HepG2 (cell line): ENCODE results near the gene UTS2R. TPM values are rescaled to one million over a fixed set of nuclear protein-coding genes. Genes with fewer than 3 reads are reported as not detected.

ENCODE experiments used
- ATAC-seq: fragments of 200-7000 bp; cut with Tn5 transposase; 3 replicates; pipeline ENCODE4 v1.9.1; 2020; ENCODE audit warnings: mild to moderate bottlenecking, moderate library complexity
- BruUV-seq: library from RNA; stranded (reverse); fragments of 400-500 nt; replicated peaks from 2 replicates; lab custom pipeline; 2021; lab: Mats Ljungman, UMichigan
- CTCF ChIA-PET: fragments of 300-600 bp; formaldehyde crosslinking; extraction: SDS; loops from one replicate; lab custom pipeline; 2021; ENCODE audit warnings: low total read pairs, inconsistent platforms, low intra/inter-chr PET ratio; lab: Yijun Ruan, JAX
- POLR2A ChIA-PET: fragments of 350-600 bp; sonication (Branson Sonifier 250); formaldehyde crosslinking; loops from one replicate; lab custom pipeline; 2020; ENCODE audit warnings: antibody characterized with exemption, inconsistent platforms; lab: Yijun Ruan, JAX
- DNase-seq: peaks from one replicate; pipeline ENCODE4 v3.0.0-alpha.2; 2015; ENCODE audit warnings: low spot score
- FAIRE-seq: peaks from 3 replicates; lab custom pipeline; 2011; peaks lifted over from hg19 to GRCh38; lab: Jason Lieb, UNC
- H2AFZ ChIP-seq: one replicate; pipeline ENCODE4 v1.6.1; 2011; ENCODE audit warnings: low read length, inconsistent platforms
- H3K27ac ChIP-seq: fragments of 300-600 bp; 3 replicates; pipeline ENCODE4 v1.8.0; 2011; ENCODE audit warnings: mixed run types, mild to moderate bottlenecking, mixed read lengths, low read length, inconsistent platforms; ENCODE audit not compliant: insufficient read depth; ENCODE audit errors: extremely low read length
- H3K27me3 ChIP-seq, 2 experiments: fragments of 200-600 bp in 1 of 2; 2 replicates in 1 of 2; 3 replicates in 1 of 2; pipeline versions ENCODE4 v1.6.0 to v1.8.0; 2011; ENCODE audit warnings: low read length in 2 of 2, mild to moderate bottlenecking in 2 of 2, moderate library complexity in 2 of 2, inconsistent platforms in 1 of 2; ENCODE audit not compliant: insufficient read depth in 2 of 2, control insufficient read depth in 1 of 2
- H3K36me3 ChIP-seq, 2 experiments: fragments of 200-600 bp in 1 of 2; replicated peaks in 1 of 2; 2 replicates in 1 of 2; 3 replicates in 1 of 2; pipeline versions ENCODE4 v1.5.1 to v1.8.0; 2011; ENCODE audit warnings: low read length in 2 of 2, inconsistent platforms in 1 of 2; ENCODE audit not compliant: insufficient read depth in 2 of 2, control insufficient read depth in 1 of 2
- H3K4me1 ChIP-seq: 2 replicates; pipeline ENCODE4 v1.5.1; 2012; ENCODE audit warnings: low read length, inconsistent platforms; ENCODE audit not compliant: insufficient read depth
- H3K4me2 ChIP-seq: 2 replicates; pipeline ENCODE4 v1.6.0; 2011; ENCODE audit warnings: low read depth, low read length, inconsistent platforms
- H3K4me3 ChIP-seq, 3 experiments: fragments of 200-600 bp in 1 of 3; sonication (generic), shearing (Covaris generic) in 1 of 3; replicated peaks in 1 of 3; 2 replicates each; pipeline ENCODE4 v1.5.1; 2011 to 2016; ENCODE audit warnings: low read length in 3 of 3, inconsistent platforms in 2 of 3, low read depth in 2 of 3, mild to moderate bottlenecking in 2 of 3, control low read depth in 1 of 3, mixed read lengths in 1 of 3; ENCODE audit not compliant: insufficient read depth in 1 of 3
- H3K79me2 ChIP-seq: one replicate; pipeline ENCODE4 v1.6.1; 2011; ENCODE audit warnings: low read length, inconsistent platforms; ENCODE audit not compliant: insufficient read depth
- H3K9ac ChIP-seq: 2 replicates; pipeline ENCODE4 v1.6.0; 2011; ENCODE audit warnings: mild to moderate bottlenecking, low read depth, low read length, inconsistent platforms; ENCODE audit not compliant: insufficient read depth
- H3K9me3 ChIP-seq: 2 replicates; pipeline ENCODE4 v1.5.1; 2012; ENCODE audit warnings: mild to moderate bottlenecking, low read length
- H4K20me1 ChIP-seq: 2 replicates; pipeline ENCODE4 v1.6.0; 2011; ENCODE audit warnings: inconsistent platforms, mild to moderate bottlenecking, low read length, moderate library complexity; ENCODE audit not compliant: insufficient read depth
- ASH2L ChIP-seq: fragments of 300-600, 200-600 bp; sonication (generic); IDR thresholded peaks from 2 replicates; pipeline ENCODE4 v1.7.0; 2017; ENCODE audit warnings: low read depth, mild to moderate bottlenecking, moderate library complexity, mixed read lengths, low read length; ENCODE audit not compliant: insufficient read length
- ATM ChIP-seq: fragments of 450-650 bp; IDR thresholded peaks from 2 replicates; pipeline ENCODE4 v1.7.1; 2017; ENCODE audit warnings: mild to moderate bottlenecking, borderline replicate concordance
- EP300 ChIP-seq, 3 experiments: sonication (generic) in 1 of 3; formaldehyde crosslinking in 1 of 3; IDR thresholded peaks; 2 replicates each; pipeline versions ENCODE4 v1.5.1 to v1.6.1; 2011 to 2020; ENCODE audit warnings: low read depth in 2 of 3, low read length in 2 of 3, borderline replicate concordance in 1 of 3, improper control_type of control experiment in 1 of 3, mild to moderate bottlenecking in 1 of 3, missing genetic modification reagents in 1 of 3, moderate library complexity in 1 of 3
- GFI1 ChIP-seq: sonication (generic); formaldehyde crosslinking; IDR thresholded peaks from 2 replicates; pipeline ENCODE4 v1.5.0; 2020; ENCODE audit warnings: missing genetic modification reagents, mild to moderate bottlenecking, borderline replicate concordance
- KDM6A ChIP-seq: IDR thresholded peaks from 2 replicates; pipeline ENCODE4 v1.6.1; 2016; ENCODE audit warnings: low read depth
- MED13 ChIP-seq: sonication (generic); formaldehyde crosslinking; IDR thresholded peaks from 2 replicates; pipeline ENCODE4 v1.5.0; 2020; ENCODE audit warnings: missing genetic modification reagents
- POLR2G ChIP-seq: fragments of 200-400 bp; formaldehyde crosslinking; IDR thresholded peaks from 2 replicates; pipeline ENCODE4 v1.6.1; 2018; ENCODE audit warnings: mild to moderate bottlenecking, low read depth, low read length, moderate library complexity
- U2AF1 ChIP-seq: fragments of 200-400 bp; formaldehyde crosslinking; optimal IDR thresholded peaks from 2 replicates; pipeline ENCODE3; 2017; ENCODE audit warnings: mild to moderate bottlenecking, low read depth, low read length
- ZBTB1 ChIP-seq: sonication (generic); formaldehyde crosslinking; IDR thresholded peaks from 2 replicates; pipeline ENCODE4 v1.4.0; 2020; ENCODE audit warnings: missing genetic modification reagents, borderline replicate concordance
- ZNF143 ChIP-seq: sonication (generic); formaldehyde crosslinking; IDR thresholded peaks from 2 replicates; pipeline ENCODE4 v1.4.0; 2020; ENCODE audit warnings: missing genetic modification reagents
- WGBS: methylation state at CpG from one replicate; pipeline ENCODE4 v1.1.6; 2017; ENCODE audit warnings: low lambda C conversion rate; 5-methylcytosine and 5-hydroxymethylcytosine counted together
- in situ Hi-C: cut with HindIII; loops from 2 replicates; pipeline ENCODE4 v1.10.0; 2017; ENCODE audit warnings: low pct_unique_long_range_greater_than_20kb; ENCODE audit not compliant: extremely low pct_ligation_motif_present
- intact Hi-C: fragments of 100-400 bp; cut with micrococcal nuclease; formaldehyde crosslinking; loops from one replicate; pipeline ENCODE4 v1.10.0; 2022; ENCODE audit not compliant: unreplicated experiment
- polyA plus RNA-seq, 8 experiments: library from polyadenylated mRNA; depleted of rRNA in 3 of 8; stranded (reverse) in 7 of 8; unstranded in 1 of 8; fragments of >200 nt; fragmentation: Illumina TruSeq in 4 of 8; extraction: Trizol in 4 of 8; gene quantifications; 2 replicates each; pipeline versions ENCODE4 v1.2.1 to v1.2.3, GENCODE V29; 2011 to 2016; ENCODE audit warnings: low read depth in 4 of 8, missing spikeins in 1 of 8, mixed read lengths in 1 of 8; ENCODE audit not compliant: insufficient read depth in 1 of 8
- total RNA-seq, 5 experiments: library from RNA; depleted of rRNA; stranded (reverse); fragments of >200 nt; fragmentation: Illumina TruSeq; extraction: Trizol; gene quantifications; 2 replicates each; pipeline ENCODE4 v1.2.3, GENCODE V29; 2016; ENCODE audit warnings: low read depth in 1 of 5
- TF ChIP-seq, protein P1 (sequence below): sonication (generic); formaldehyde crosslinking; IDR thresholded peaks from 2 replicates; pipeline ENCODE4 v1.8.1; 2023; ENCODE audit warnings: mild to moderate bottlenecking, inconsistent platforms, moderate library complexity, missing genetic modification reagents, borderline replicate concordance
- TF ChIP-seq, protein P2 (sequence below): IDR thresholded peaks from 2 replicates; pipeline ENCODE4 v1.6.1; 2012; ENCODE audit warnings: low read length, improper control_type of control experiment
- TF ChIP-seq, protein P3 (sequence below): IDR thresholded peaks from 2 replicates; pipeline ENCODE4 v1.6.1; 2016; ENCODE audit warnings: mild to moderate bottlenecking
- TF ChIP-seq, protein P4 (sequence below): sonication (generic); formaldehyde crosslinking; IDR thresholded peaks from 2 replicates; pipeline ENCODE4 v1.4.0; 2020; ENCODE audit warnings: missing genetic modification reagents

Gene UTS2R
- total and polyA plus RNA-seq, 2 of the 13 experiments (the other 11 are each of a cell fraction or from before 2014, with no cell fraction given), result 0.13 to 0.15 TPM

DNA sequence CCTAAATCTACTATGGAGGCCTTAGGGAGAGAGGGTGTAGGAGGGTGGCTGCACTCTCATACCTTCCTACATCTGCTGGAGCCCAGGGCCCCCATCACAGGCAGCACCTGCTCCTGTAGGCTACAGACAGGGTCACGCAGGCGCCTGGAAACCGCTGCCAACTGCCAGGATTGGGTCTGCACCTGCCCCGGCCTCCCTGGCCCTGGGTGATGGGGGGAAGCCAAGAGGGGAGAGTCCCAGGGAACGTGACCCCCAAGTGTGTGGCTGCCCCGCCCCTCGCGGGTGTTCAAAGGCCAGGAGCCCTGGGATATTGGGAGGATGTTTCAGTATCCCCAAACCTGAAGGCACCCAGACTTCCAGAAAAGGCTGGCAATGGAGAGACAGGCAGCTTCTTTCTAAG, 18.1 kb upstream of the UTS2R start (continued):
- TF ChIP-seq, protein P1, sequence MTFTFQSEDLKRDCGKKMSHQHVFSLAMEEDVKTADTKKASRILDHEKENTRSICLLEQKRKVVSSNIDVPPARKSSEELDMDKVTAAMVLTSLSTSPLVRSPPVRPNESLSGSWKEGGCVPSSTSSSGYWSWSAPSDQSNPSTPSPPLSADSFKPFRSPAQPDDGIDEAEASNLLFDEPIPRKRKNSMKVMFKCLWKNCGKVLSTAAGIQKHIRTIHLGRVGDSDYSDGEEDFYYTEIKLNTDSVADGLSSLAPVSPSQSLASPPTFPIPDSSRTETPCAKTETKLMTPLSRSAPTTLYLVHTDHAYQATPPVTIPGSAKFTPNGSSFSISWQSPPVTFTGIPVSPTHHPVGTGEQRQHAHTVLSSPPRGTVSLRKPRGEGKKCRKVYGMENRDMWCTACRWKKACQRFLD (CRISPR knock-in tag), result no peak
- TF ChIP-seq U2AF1, result no peak
- no peak for TF ChIP-seq EP300 (IDR thresholded peaks at IDR 0.05; ENCODE audit: low read depth in 2 of 2, low read length in 2 of 2)
- no peak for TF ChIP-seq EP300 (CRISPR knock-in tag; IDR thresholded peaks at IDR 0.05; ENCODE audit: borderline replicate concordance)
- TF ChIP-seq POLR2G, result no peak
- no peak for TF ChIP-seq MED13 (CRISPR knock-in tag)

DNA sequence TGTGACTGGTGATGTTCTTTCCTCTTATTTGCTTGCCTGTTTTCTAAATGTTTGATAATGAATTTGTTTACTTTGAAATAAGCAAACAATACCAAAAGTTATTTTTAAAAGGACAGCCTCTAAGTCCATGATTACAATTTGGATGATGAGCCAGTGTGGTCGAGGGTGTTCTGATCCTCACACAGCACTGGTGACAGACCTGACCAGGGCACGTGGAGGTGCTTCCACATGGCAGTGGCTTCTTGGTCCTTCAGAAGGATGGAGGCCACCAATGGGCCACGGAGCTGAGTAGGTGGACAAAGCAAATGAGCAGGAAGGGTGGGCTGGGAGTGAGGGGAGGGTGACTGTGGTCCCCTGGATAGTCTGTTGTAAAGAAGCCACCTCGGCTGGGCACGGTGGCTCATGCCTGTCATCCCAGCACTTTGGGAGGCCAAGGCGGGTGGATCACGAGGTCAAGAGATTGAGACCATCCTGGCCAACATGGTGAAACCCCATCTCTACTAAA, 16.7 kb upstream of the UTS2R start:
- DNase-seq, result no peak
- TF ChIP-seq GFI1 (no peak), ASH2L (no peak), ZBTB1 (CRISPR knock-in tag) (no peak), ZNF143 (no peak), KDM6A (CRISPR knock-in tag) (no peak), ATM (no peak)
- TF ChIP-seq, protein P2, sequence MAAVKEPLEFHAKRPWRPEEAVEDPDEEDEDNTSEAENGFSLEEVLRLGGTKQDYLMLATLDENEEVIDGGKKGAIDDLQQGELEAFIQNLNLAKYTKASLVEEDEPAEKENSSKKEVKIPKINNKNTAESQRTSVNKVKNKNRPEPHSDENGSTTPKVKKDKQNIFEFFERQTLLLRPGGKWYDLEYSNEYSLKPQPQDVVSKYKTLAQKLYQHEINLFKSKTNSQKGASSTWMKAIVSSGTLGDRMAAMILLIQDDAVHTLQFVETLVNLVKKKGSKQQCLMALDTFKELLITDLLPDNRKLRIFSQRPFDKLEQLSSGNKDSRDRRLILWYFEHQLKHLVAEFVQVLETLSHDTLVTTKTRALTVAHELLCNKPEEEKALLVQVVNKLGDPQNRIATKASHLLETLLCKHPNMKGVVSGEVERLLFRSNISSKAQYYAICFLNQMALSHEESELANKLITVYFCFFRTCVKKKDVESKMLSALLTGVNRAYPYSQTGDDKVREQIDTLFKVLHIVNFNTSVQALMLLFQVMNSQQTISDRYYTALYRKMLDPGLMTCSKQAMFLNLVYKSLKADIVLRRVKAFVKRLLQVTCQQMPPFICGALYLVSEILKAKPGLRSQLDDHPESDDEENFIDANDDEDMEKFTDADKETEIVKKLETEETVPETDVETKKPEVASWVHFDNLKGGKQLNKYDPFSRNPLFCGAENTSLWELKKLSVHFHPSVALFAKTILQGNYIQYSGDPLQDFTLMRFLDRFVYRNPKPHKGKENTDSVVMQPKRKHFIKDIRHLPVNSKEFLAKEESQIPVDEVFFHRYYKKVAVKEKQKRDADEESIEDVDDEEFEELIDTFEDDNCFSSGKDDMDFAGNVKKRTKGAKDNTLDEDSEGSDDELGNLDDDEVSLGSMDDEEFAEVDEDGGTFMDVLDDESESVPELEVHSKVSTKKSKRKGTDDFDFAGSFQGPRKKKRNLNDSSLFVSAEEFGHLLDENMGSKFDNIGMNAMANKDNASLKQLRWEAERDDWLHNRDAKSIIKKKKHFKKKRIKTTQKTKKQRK, result no peak
- TF ChIP-seq, protein P3, sequence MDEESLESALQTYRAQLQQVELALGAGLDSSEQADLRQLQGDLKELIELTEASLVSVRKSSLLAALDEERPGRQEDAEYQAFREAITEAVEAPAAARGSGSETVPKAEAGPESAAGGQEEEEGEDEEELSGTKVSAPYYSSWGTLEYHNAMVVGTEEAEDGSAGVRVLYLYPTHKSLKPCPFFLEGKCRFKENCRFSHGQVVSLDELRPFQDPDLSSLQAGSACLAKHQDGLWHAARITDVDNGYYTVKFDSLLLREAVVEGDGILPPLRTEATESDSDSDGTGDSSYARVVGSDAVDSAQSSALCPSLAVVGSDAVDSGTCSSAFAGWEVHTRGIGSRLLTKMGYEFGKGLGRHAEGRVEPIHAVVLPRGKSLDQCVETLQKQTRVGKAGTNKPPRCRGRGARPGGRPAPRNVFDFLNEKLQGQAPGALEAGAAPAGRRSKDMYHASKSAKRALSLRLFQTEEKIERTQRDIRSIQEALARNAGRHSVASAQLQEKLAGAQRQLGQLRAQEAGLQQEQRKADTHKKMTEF, result 0 out of 2 replicates have a peak, but pooled peaks have one; percentile 1
- TF ChIP-seq, protein P4, sequence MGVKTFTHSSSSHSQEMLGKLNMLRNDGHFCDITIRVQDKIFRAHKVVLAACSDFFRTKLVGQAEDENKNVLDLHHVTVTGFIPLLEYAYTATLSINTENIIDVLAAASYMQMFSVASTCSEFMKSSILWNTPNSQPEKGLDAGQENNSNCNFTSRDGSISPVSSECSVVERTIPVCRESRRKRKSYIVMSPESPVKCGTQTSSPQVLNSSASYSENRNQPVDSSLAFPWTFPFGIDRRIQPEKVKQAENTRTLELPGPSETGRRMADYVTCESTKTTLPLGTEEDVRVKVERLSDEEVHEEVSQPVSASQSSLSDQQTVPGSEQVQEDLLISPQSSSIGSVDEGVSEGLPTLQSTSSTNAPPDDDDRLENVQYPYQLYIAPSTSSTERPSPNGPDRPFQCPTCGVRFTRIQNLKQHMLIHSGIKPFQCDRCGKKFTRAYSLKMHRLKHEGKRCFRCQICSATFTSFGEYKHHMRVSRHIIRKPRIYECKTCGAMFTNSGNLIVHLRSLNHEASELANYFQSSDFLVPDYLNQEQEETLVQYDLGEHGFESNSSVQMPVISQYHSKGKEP (CRISPR knock-in tag), result no peak

More for the DNA sequence above, 16.7 kb upstream of the UTS2R start:
- no peaks in the 10 kb centered on the region for H3K36me3 ChIP-seq
- ATAC-seq, result no peak
- H3K79me2 ChIP-seq, result no peaks in the 10 kb centered on the region
- intact Hi-C loops, result loop anchor here (5.0 kb wide), 2 partner anchors 32 to 197 kb away; no protein-coding TSS in a partner anchor
- H3K27me3 ChIP-seq, result no peaks in the 10 kb centered on the region
- no peak overlapping the region for H3K27ac ChIP-seq
- H4K20me1 ChIP-seq, result no peaks in the 10 kb centered on the region
- peak overlapping the region; percentile 2; the same call in 1 of the 2 replicates for H3K9ac ChIP-seq
- ChIA-PET POLR2A (interaction anchor here (0.8 to 5.0 kb wide), 6 partner anchors 9 to 119 kb away, joined by 3 to 36 read pairs (median 10); no protein-coding TSS in a partner anchor), CTCF (interaction anchor here (5.1 kb wide), 1 partner anchor 60 kb away, joined by 41 read pairs; no protein-coding TSS in a partner anchor)
- FAIRE-seq, result no peak
- H3K4me1 ChIP-seq, result peaks cover 96% of the 10 kb centered on the region
- H2AFZ ChIP-seq, result no peak overlapping the region
- H3K4me2 ChIP-seq, result peak overlapping the region; percentile 68
- H3K4me3 ChIP-seq, result no peak overlapping the region; a peak in 1 of 6 replicates
- 52% methylated on average over 7 of the region's 7 CpGs for WGBS
- no TSS peak for BruUV-seq
- in situ Hi-C loops, result loop anchor here (5.0 to 10.0 kb wide), 3 partner anchors 32 to 200 kb away; no protein-coding TSS in a partner anchor
- H3K9me3 ChIP-seq, result no peaks in the 10 kb centered on the region
